HG03565 (cell line): ENCODE results near the gene C5orf22.
"Not testable (repeated sequence)": the region's sequence is repeated elsewhere in the genome, so short reads cannot be mapped to it uniquely, and the experiment has no call there.

Experiments
- ATAC-seq: cut with Tn5 transposase; IDR thresholded peaks from one replicate; pipeline ENCODE4 v1.9.1; 2021; ENCODE audit warnings: mild to moderate bottlenecking, moderate library complexity; ENCODE audit not compliant: unreplicated experiment

Gene C5orf22

GRCh38 chr5:31598640-31599611, 66.8 kb downstream of the C5orf22 start:
- no peak for ATAC-seq

- not testable (repeated sequence) for ATAC-seq
Measured at GRCh38 chr5:31602305-31602704, 70.2 kb downstream of the C5orf22 start.

- ATAC-seq: no peak
Measured at GRCh38 chr5:31604240-31604639, 72.1 kb downstream of the C5orf22 start.

GRCh38 chr5:31604644-31605043, 72.5 kb downstream of the C5orf22 start:
- no peak for ATAC-seq
